ENCODE data around the gene SH3PXD2A. TPM values are rescaled to one million over a fixed set of nuclear protein-coding genes. Genes with fewer than 3 reads are reported as not detected.
"Not testable (repeated sequence)": the region's sequence is repeated elsewhere in the genome, so short reads cannot be mapped to it uniquely, and the experiment has no call there.

SH3PXD2A gene
- total RNA-seq, 2 donors from 2014 or later, result 8.7 to 13.7 TPM

DNA sequence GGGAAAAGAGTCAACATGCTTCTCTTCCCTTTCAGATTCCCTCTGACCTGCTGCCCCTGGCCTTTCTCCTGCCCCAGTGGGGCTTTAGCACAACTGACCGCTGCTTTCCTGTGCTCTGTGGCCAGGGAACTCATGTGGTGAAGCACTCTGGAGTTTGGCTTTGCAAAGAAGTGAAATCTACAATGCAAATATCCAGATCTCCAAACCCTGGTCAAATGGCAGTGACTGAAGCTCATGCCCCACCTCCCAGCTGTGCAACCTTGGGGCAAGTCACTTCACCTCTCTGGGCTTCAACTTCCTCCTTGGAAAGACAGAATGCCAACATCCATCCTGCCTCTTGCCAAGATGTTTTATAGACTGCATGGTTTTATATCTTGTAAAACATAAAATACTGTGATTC lies 204.0 kb downstream of the SH3PXD2A start:
- no peak for ATAC-seq
- H3K27ac Mint-ChIP-seq, result no peak overlapping the region
- no peak for DNase-seq (ENCODE audit: low spot score in 2 of 2)
- H3K9me3 Mint-ChIP-seq, result no peaks in the 10 kb centered on the region
- H3K36me3 Mint-ChIP-seq, result no peaks in the 10 kb centered on the region

DNA sequence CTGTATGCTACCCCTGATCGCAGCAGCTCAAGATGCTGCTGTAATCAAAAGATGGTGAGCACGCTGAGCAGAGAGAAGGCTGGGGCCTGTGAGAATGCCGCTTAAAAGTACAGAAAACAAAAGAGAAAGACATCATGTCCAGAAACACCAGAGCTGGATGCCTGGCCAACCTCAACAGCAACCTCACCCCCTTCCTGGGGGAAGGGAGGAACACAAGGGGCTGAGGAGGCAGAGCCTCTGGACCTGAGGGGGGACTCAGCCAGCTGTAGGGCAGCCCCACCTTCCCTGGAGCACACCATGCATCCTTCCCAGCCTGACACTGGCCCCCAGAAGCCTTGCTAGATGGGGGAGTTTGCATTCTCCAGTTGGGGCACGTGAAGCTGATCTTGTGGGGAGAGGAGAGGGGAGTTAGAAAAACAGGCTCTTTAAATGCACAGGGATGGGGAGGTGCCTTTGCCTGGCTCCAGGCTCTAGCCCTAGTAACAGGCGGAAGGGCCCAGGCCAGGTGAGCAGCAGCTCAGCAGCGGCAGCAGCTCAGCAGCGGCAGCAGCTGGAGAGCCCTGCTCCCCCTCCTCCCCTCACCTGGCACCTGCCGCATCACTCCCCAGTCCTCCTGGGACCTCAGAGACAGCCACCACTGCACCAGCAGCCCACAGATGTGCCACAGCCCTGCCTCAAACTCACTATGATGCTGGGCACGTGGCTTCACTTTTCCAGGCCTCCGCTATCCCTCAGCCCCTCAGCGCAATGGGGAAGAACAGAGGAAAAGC lies 205.5 kb downstream of the SH3PXD2A start:
- DNase-seq (ENCODE audit: low spot score in 2 of 2), result no peak
- ATAC-seq, result no peak
- Mint-ChIP-seq H3K36me3 (no peaks in the 10 kb centered on the region), H3K27ac (peak overlapping the region in 1 of 2 donors; percentile 57), H3K9me3 (no peaks in the 10 kb centered on the region)

DNA sequence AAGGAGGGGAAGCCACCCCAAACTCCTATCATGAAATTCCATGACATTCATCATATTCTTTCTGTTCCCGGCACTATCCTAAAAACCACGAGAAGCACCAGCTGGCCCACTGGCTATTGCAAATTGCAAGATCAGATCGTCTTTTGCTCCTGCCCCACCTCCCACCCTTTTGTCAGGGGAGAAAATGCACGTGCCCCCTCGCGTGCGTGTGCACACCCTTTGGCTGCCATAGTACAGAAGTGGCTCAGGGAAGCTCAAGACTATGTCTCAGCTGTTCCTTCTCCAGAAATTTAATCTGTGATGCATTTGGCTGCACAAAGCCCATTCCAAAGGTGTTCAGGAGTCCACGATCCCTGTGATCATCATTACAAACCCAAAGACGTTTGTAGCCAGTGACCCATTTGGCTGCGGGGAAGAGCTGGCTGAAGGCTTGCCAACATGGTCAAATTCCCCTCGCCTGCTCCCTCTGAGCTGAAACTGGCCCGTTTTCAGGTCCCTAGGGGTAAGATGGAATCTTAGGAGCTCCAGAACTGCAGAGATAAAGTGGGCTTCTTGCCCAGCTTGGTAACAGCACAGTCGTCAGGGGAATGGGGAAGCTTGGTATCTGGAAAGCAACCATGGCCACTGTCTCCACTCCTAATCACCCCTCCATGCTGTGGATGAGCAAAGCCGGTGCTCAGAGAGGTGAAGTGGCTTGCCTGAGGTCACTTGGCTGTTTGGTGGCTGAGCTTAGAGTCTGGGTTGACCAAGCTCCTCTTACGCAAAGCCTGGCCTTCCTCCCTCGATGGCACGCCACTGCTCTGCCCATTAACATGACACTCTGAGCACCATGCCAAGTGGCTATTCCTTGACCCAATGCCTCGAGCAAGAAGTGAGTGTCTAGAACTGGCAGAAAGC lies 206.5 kb downstream of the SH3PXD2A start:
- Mint-ChIP-seq H3K9me3 (no peaks in the 10 kb centered on the region), H3K36me3 (no peaks in the 10 kb centered on the region), H3K27ac (no peak overlapping the region)
- no peak for ATAC-seq
- no peak for DNase-seq (ENCODE audit: low spot score in 2 of 2)

- DNase-seq (ENCODE audit: low spot score in 2 of 2) (no peak), ATAC-seq (no peak)
- Mint-ChIP-seq H3K27ac (peak overlapping the region in 1 of 2 donors; percentile 46), H3K36me3 (no peaks in the 10 kb centered on the region), H3K9me3 (no peaks in the 10 kb centered on the region)
Observed at GRCh38 chr10:103648251-103648635, 207.1 kb downstream of the SH3PXD2A start.

DNA sequence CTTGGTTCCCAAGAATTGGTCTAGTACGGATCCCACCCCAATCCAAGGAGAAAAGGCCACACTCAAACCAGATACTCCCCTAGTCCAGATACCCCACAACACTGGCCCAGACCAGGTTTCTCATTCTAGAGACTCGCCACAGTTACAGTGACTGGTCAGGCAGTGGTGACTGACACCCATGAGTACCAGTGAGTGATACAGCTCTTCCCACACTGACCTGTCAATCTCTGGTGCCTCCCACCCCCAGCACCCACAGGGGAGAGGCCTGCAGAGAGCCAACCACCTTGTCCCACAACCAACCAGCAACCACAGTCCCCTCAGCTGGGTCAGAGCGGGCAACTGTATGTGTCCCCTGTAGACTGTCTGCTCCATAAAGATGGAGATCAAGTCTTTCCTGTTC lies 209.1 kb downstream of the SH3PXD2A start:
- Mint-ChIP-seq H3K9me3 (no peaks in the 10 kb centered on the region), H3K27ac (peak overlapping the region in 1 of 2 donors; percentile 0), H3K36me3 (no peaks in the 10 kb centered on the region)
- DNase-seq (ENCODE audit: low spot score in 2 of 2) (no peak), ATAC-seq (no peak)

DNA sequence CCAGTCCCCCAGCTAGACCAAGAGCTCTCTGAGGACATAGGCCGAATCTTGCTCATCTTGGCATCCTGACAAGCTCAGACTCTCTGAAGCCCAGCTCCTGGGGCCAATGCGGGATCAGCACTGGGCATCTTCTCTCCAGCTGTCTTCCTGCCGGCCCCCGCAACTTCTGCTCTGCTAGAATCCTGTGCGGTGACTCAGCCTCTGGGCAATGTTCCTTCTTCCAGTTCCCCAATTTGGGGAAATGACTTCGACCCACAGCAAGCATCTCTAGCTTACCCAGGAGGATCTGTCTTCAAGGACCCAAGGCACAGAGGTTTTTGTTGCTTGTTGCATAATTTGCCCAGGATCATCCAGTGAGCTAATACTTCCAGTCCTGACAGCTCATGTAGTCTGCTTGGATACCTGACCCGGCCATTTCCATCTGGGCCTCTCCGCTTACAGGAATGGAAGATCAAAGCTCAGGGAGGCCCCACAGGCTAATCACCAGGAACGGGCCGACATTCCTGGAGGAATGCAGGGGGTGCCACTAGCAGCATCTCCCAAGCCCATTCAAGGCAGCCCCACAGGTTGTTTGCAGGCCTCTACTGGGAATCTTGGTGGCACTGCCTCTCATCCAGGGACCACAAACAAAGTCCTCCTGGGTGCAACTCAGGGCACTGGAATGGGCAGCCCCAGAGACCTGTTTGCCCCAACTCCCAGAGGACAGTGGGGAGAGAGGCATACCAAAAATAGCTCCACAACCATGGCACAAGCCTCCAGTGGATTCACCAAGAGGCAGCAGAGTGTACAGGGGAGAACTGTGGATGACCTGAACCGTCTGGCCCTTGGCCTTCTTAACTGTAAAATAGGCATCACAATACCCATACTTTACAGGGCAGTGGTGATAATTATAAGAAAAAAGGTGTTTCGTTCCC lies 210.0 kb downstream of the SH3PXD2A start:
- no peaks in the 10 kb centered on the region for H3K9me3 Mint-ChIP-seq
- no peaks in the 10 kb centered on the region for H3K36me3 Mint-ChIP-seq
- DNase-seq (ENCODE audit: low spot score in 2 of 2) (no peak), ATAC-seq (no peak)
- no peak overlapping the region for H3K27ac Mint-ChIP-seq

GRCh38 chr10:103643381-103643780 lies 212.0 kb downstream of the SH3PXD2A start:
- ATAC-seq (no peak), DNase-seq (ENCODE audit: low spot score in 2 of 2) (no peak)
- Mint-ChIP-seq H3K36me3 (no peaks in the 10 kb centered on the region), H3K27ac (no peak overlapping the region), H3K9me3 (no peaks in the 10 kb centered on the region)

DNA sequence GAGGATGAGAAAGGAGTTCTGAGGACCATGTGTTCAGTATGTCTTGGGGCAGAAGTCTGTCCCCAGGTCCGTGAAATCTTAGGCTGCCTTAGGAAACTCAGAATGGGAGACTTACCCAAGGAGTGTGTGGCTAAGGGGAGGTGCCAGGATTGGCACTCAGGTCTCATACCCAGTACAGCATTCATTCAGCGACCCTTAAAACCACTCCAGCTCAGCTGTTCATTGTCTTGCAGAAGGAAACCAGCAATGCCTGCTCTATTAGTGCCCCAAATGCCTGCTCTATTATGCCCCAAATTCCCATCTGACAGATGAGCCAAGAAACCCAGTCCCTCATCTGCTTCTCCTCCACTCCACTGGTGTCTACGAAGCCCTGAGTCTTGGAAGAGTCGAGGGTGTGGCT lies 214.1 kb downstream of the SH3PXD2A start:
- DNase-seq (ENCODE audit: low spot score in 2 of 2), result no peak
- Mint-ChIP-seq H3K9me3 (no peaks in the 10 kb centered on the region), H3K27ac (no peak overlapping the region), H3K36me3 (no peaks in the 10 kb centered on the region)
- ATAC-seq, result no peak

GRCh38 chr10:103640436-103641181 lies 214.8 kb downstream of the SH3PXD2A start:
- no peaks in the 10 kb centered on the region for H3K36me3 Mint-ChIP-seq
- DNase-seq (ENCODE audit: low spot score in 2 of 2), result no peak
- no peak for ATAC-seq
- H3K27ac Mint-ChIP-seq, result no peak overlapping the region
- H3K9me3 Mint-ChIP-seq, result no peaks in the 10 kb centered on the region

DNA sequence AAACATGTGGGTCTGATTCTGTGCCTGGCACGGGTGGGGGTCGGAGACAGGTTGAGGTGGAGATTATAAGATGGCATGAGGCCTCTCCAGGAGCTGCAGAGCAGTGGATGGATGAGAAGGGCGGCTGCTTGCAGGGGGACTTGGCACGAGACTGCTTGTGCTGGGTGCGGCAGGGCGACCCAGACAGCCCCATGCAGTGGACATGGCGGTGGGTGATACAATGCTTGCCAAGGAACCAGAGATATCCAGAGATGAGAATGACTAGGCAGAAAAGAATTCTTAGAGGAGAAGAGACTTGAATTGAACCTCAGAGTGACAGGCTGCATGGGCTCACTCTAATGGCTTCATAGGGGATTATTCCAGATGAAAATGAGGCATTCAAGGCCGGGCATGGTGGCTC lies 216.4 kb downstream of the SH3PXD2A start:
- Mint-ChIP-seq H3K9me3 (no peaks in the 10 kb centered on the region), H3K27ac (no peak overlapping the region), H3K36me3 (no peaks in the 10 kb centered on the region)
- DNase-seq (ENCODE audit: low spot score in 2 of 2) (no peak), ATAC-seq (no peak)

DNA sequence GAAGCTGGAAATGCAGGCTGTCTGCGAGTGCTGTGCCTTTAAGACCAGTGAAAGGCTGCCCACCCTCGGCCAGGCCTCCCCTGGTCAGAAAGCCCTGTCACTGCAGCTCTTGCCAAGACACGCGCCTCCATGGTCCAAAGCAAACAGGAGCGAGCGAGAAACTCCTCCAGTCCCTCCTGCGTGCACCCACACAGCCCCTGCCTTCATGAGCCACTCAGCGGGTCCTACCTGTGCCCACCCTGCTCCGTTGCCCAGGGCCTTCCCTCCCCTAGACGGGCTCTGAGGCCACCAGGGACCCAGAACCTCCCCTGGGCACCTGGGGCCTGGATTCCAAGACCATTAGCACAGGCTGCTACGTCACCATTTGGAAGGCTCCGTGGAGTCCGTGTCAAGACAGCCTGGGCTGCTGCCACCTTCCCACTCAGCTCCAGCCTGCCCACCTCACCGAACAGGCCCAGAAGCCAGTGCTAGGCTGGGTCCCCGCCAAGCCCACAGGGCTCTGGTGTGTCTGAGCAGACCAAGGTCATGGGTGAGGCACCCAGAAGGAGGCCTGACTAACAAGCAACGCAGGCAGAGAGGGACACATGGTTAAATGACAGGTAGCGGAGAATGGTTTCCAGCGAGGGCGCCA lies 217.3 kb downstream of the SH3PXD2A start:
- Mint-ChIP-seq H3K36me3 (no peaks in the 10 kb centered on the region), H3K27ac (no peak overlapping the region), H3K9me3 (no peaks in the 10 kb centered on the region)
- no peak for ATAC-seq
- no peak for DNase-seq (ENCODE audit: low spot score in 2 of 2)

GRCh38 chr10:103637011-103637410 lies 218.4 kb downstream of the SH3PXD2A start:
- DNase-seq (ENCODE audit: low spot score in 2 of 2), result no peak
- no peak for ATAC-seq
- Mint-ChIP-seq H3K9me3 (no peaks in the 10 kb centered on the region), H3K36me3 (no peaks in the 10 kb centered on the region), H3K27ac (peak overlapping the region in 1 of 2 donors; percentile 60)

DNA sequence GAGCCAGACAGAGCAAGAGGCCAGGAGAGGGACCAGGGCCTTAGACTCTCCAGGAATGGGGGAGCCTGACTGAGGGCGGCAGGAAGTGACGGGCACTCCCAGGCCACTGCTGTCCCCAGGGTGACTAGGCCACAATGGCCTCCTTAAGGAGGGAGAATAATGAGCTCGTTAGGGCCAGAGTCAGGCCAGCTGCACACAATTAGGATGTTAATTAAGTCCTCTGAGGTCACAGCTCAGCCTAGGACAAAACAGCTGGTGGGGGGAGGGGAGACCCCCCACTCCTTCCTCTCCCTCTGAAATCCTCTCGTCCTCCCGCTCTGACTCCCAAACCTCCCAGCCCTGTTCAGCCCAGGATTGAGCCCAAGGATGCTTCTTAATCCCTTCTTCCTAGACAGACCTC lies 218.9 kb downstream of the SH3PXD2A start:
- no peaks in the 10 kb centered on the region for H3K9me3 Mint-ChIP-seq
- no peak for DNase-seq (ENCODE audit: low spot score in 2 of 2)
- ATAC-seq, result no peak
- no peaks in the 10 kb centered on the region for H3K36me3 Mint-ChIP-seq
- peak overlapping the region in 1 of 2 donors; percentile 60 for H3K27ac Mint-ChIP-seq

DNA sequence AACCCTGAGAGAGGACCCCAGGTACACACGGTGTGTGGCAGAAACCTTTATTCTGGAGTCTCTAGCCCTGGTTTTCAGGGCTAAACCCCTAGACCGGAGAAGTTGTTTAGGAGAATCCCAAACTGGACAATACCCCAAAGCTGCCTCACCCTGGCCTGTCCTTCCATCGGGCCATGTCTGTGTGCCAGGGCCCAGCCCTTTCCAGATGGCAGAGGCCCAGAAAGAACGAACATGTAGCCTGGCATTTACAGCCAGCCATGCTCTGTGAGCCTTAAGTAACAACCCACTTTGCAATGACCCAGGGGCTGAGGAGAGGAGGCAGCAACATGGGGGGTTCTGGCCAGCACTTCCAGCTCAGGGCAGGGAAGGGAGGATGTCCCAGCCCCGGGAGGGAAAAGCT lies 219.8 kb downstream of the SH3PXD2A start:
- no peak for ATAC-seq
- no peaks in the 10 kb centered on the region for H3K36me3 Mint-ChIP-seq
- no peaks in the 10 kb centered on the region for H3K9me3 Mint-ChIP-seq
- peak overlapping the region in 1 of 2 donors; percentile 44 for H3K27ac Mint-ChIP-seq
- no peak for DNase-seq (ENCODE audit: low spot score in 2 of 2)

DNA sequence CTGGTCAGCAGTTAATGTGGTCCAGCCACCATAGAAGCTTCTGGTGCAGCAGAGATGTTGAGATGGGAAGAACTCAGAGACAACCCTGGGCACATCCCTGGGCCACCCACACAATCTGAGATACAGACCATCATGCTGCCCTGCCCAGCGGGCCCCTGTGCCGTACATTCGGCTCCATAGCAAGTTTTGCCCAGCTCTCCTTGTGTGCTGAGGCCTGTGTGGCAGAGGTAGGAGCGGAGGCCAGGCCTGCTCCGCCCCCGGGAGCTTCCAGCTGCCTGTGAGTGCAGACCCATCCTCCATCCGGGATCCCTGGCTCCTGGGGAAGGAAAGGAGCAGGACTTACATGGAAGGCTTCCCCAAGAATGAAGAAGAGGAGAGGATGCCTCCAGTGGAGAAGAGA lies 221.5 kb downstream of the SH3PXD2A start:
- no peak overlapping the region for H3K27ac Mint-ChIP-seq
- DNase-seq (ENCODE audit: low spot score in 2 of 2) (no peak), ATAC-seq (no peak)
- H3K9me3 Mint-ChIP-seq, result no peaks in the 10 kb centered on the region
- H3K36me3 Mint-ChIP-seq, result no peaks in the 10 kb centered on the region

GRCh38 chr10:103632871-103633270 lies 222.5 kb downstream of the SH3PXD2A start:
- ATAC-seq; H3K9me3 Mint-ChIP-seq; H3K36me3 Mint-ChIP-seq; DNase-seq (ENCODE audit: low spot score in 2 of 2): not testable (repeated sequence)
- H3K27ac Mint-ChIP-seq, result peak overlapping the region in 1 of 2 donors; percentile 42

All from activated naive CD4-positive, alpha-beta T cell treated with anti-CD3 and anti-CD28 coated beads, Interleukin-2, amount 50 U/mL, for 72 hours (primary cell).